Activated CD4-positive, alpha-beta T cell treated with anti-CD3 and anti-CD28 coated beads, Interleukin-2, amount 10 ng/mL, durations not matched to agents 24 days and 14 days (primary cell): Measurements from ENCODE around the gene MAGI1. TPM values are rescaled to one million over a fixed set of nuclear protein-coding genes. Genes with fewer than 3 reads are reported as not detected.

Experiments used
- DNase-seq: peaks from one replicate; pipeline ENCODE4 v3.0.0; 2022
- H3K27ac Mint-ChIP-seq: one replicate; pipeline ENCODE4 v1.8.0; 2022; ENCODE audit warnings: mild to moderate bottlenecking, mixed read lengths
- H3K27me3 Mint-ChIP-seq: one replicate; pipeline ENCODE4 v1.8.0; 2022; ENCODE audit warnings: mixed read lengths
- H3K36me3 Mint-ChIP-seq: one replicate; pipeline ENCODE4 v1.8.0; 2022; ENCODE audit warnings: low read depth, mild to moderate bottlenecking, mixed read lengths
- H3K4me1 Mint-ChIP-seq: one replicate; pipeline ENCODE4 v1.8.0; 2021; ENCODE audit warnings: mixed read lengths
- H3K4me3 Mint-ChIP-seq: one replicate; pipeline ENCODE4 v1.8.0; 2022; ENCODE audit warnings: mild to moderate bottlenecking, moderate library complexity, mixed read lengths
- H3K9me3 Mint-ChIP-seq: one replicate; pipeline ENCODE4 v1.8.0; 2021; ENCODE audit warnings: mixed read lengths
- intact Hi-C: fragments of 100-400 bp; cut with micrococcal nuclease; formaldehyde crosslinking; loops from one replicate; pipeline ENCODE4 v1.15.1; 2023
- total RNA-seq: library from RNA; stranded (reverse); gene quantifications from 2 replicates; pipeline ENCODE4 v1.2.3, GENCODE V29; 2022

MAGI1 gene
- total RNA-seq, 1 donor from 2014 or later: 2.0 TPM

- no peaks in the 10 kb centered on the region for H3K36me3 Mint-ChIP-seq
- H3K9me3 Mint-ChIP-seq: peaks cover 4% of the 10 kb centered on the region
- H3K4me1 Mint-ChIP-seq: no peaks in the 10 kb centered on the region
- H3K27me3 Mint-ChIP-seq: no peaks in the 10 kb centered on the region
- intact Hi-C loops: no loop called here
- H3K27ac Mint-ChIP-seq: no peak overlapping the region
- DNase-seq: no peak
- no peak overlapping the region for H3K4me3 Mint-ChIP-seq
Measured at GRCh38 chr3:65810302-65810701, 228.4 kb downstream of the MAGI1 start.

GRCh38 chr3:65809641-65810150, 229.0 kb downstream of the MAGI1 start:
- no peak overlapping the region for H3K27ac Mint-ChIP-seq
- H3K9me3 Mint-ChIP-seq: peaks cover 8% of the 10 kb centered on the region
- intact Hi-C loops: no loop called here
- no peak for DNase-seq
- H3K27me3 Mint-ChIP-seq: no peaks in the 10 kb centered on the region
- no peaks in the 10 kb centered on the region for H3K36me3 Mint-ChIP-seq
- no peaks in the 10 kb centered on the region for H3K4me1 Mint-ChIP-seq
- H3K4me3 Mint-ChIP-seq: no peak overlapping the region

GRCh38 chr3:65808824-65809223, 229.9 kb downstream of the MAGI1 start:
- Mint-ChIP-seq H3K9me3 (peaks cover 11% of the 10 kb centered on the region), H3K27ac (no peak overlapping the region), H3K27me3 (no peaks in the 10 kb centered on the region), H3K4me1 (no peaks in the 10 kb centered on the region), H3K36me3 (no peaks in the 10 kb centered on the region), H3K4me3 (no peak overlapping the region)
- intact Hi-C loops: no loop called here
- DNase-seq: no peak

GRCh38 chr3:65808407-65808806, 230.3 kb downstream of the MAGI1 start:
- Mint-ChIP-seq H3K36me3 (no peaks in the 10 kb centered on the region), H3K27ac (no peak overlapping the region), H3K27me3 (no peaks in the 10 kb centered on the region), H3K4me3 (no peak overlapping the region), H3K4me1 (no peaks in the 10 kb centered on the region), H3K9me3 (peaks cover 12% of the 10 kb centered on the region)
- intact Hi-C loops: no loop called here
- no peak for DNase-seq

GRCh38 chr3:65807225-65807624, 231.5 kb downstream of the MAGI1 start:
- Mint-ChIP-seq H3K27ac (no peak overlapping the region), H3K4me1 (no peaks in the 10 kb centered on the region), H3K9me3 (peaks cover 12% of the 10 kb centered on the region), H3K4me3 (no peak overlapping the region), H3K36me3 (no peaks in the 10 kb centered on the region), H3K27me3 (no peaks in the 10 kb centered on the region)
- no peak for DNase-seq
- intact Hi-C loops: no loop called here

- peaks cover 12% of the 10 kb centered on the region for H3K9me3 Mint-ChIP-seq
- H3K4me3 Mint-ChIP-seq: no peak overlapping the region
- H3K4me1 Mint-ChIP-seq: no peaks in the 10 kb centered on the region
- DNase-seq: no peak
- intact Hi-C loops: no loop called here
- no peaks in the 10 kb centered on the region for H3K27me3 Mint-ChIP-seq
- no peak overlapping the region for H3K27ac Mint-ChIP-seq
- no peaks in the 10 kb centered on the region for H3K36me3 Mint-ChIP-seq
Measured at GRCh38 chr3:65806600-65806999, 232.1 kb downstream of the MAGI1 start.

GRCh38 chr3:65796676-65797075, 242.0 kb downstream of the MAGI1 start:
- Mint-ChIP-seq H3K27ac (no peak overlapping the region), H3K4me3 (no peak overlapping the region), H3K36me3 (no peaks in the 10 kb centered on the region), H3K9me3 (no peaks in the 10 kb centered on the region), H3K4me1 (no peaks in the 10 kb centered on the region), H3K27me3 (no peaks in the 10 kb centered on the region)
- no peak for DNase-seq
- intact Hi-C loops: no loop called here

GRCh38 chr3:65795166-65795565, 243.6 kb downstream of the MAGI1 start:
- Mint-ChIP-seq H3K27me3 (no peaks in the 10 kb centered on the region), H3K4me3 (no peak overlapping the region), H3K27ac (no peak overlapping the region), H3K4me1 (no peaks in the 10 kb centered on the region), H3K36me3 (no peaks in the 10 kb centered on the region), H3K9me3 (no peaks in the 10 kb centered on the region)
- intact Hi-C loops: no loop called here
- DNase-seq: no peak

- no peak for DNase-seq
- no peaks in the 10 kb centered on the region for H3K9me3 Mint-ChIP-seq
Measured at GRCh38 chr3:65793495-65794200, 245.1 kb downstream of the MAGI1 start.

GRCh38 chr3:65788461-65788860, 250.3 kb downstream of the MAGI1 start:
- H3K4me3 Mint-ChIP-seq: no peak overlapping the region
- H3K27me3 Mint-ChIP-seq: no peaks in the 10 kb centered on the region
- no peaks in the 10 kb centered on the region for H3K4me1 Mint-ChIP-seq
- H3K27ac Mint-ChIP-seq: no peak overlapping the region
- no peaks in the 10 kb centered on the region for H3K36me3 Mint-ChIP-seq
- intact Hi-C loops: loop anchor here (10.0 kb wide), 1 partner anchor 1036 kb away; no protein-coding TSS in a partner anchor
- DNase-seq: no peak
- H3K9me3 Mint-ChIP-seq: no peaks in the 10 kb centered on the region

More at GRCh38 chr3:65793495-65794200, 245.1 kb downstream of the MAGI1 start:
- Mint-ChIP-seq H3K4me1 (no peaks in the 10 kb centered on the region), H3K4me3 (no peak overlapping the region), H3K27me3 (no peaks in the 10 kb centered on the region), H3K36me3 (no peaks in the 10 kb centered on the region), H3K27ac (no peak overlapping the region)
- intact Hi-C loops: no loop called here

- intact Hi-C loops: loop anchor here (10.0 kb wide), 1 partner anchor 1037 kb away; no protein-coding TSS in a partner anchor
Measured at GRCh38 chr3:65787827-65788226, 250.9 kb downstream of the MAGI1 start.

GRCh38 chr3:65787340-65787739, 251.4 kb downstream of the MAGI1 start:
- Mint-ChIP-seq H3K4me3 (no peak overlapping the region), H3K9me3 (no peaks in the 10 kb centered on the region), H3K27me3 (no peaks in the 10 kb centered on the region), H3K36me3 (no peaks in the 10 kb centered on the region), H3K4me1 (no peaks in the 10 kb centered on the region), H3K27ac (no peak overlapping the region)
- intact Hi-C loops: loop anchor here (10.0 kb wide), 1 partner anchor 1037 kb away; no protein-coding TSS in a partner anchor
- DNase-seq: no peak

More at GRCh38 chr3:65787827-65788226, 250.9 kb downstream of the MAGI1 start:
- Mint-ChIP-seq H3K4me1 (no peaks in the 10 kb centered on the region), H3K27me3 (no peaks in the 10 kb centered on the region), H3K4me3 (no peak overlapping the region), H3K36me3 (no peaks in the 10 kb centered on the region), H3K9me3 (no peaks in the 10 kb centered on the region), H3K27ac (no peak overlapping the region)
- DNase-seq: no peak

GRCh38 chr3:65786890-65787289, 251.8 kb downstream of the MAGI1 start:
- no peaks in the 10 kb centered on the region for H3K4me1 Mint-ChIP-seq
- no peak for DNase-seq
- no peaks in the 10 kb centered on the region for H3K36me3 Mint-ChIP-seq
- H3K4me3 Mint-ChIP-seq: no peak overlapping the region
- no peaks in the 10 kb centered on the region for H3K27me3 Mint-ChIP-seq
- no peak overlapping the region for H3K27ac Mint-ChIP-seq
- intact Hi-C loops: loop anchor here (10.0 kb wide), 1 partner anchor 1038 kb away; no protein-coding TSS in a partner anchor
- no peaks in the 10 kb centered on the region for H3K9me3 Mint-ChIP-seq

- Mint-ChIP-seq H3K27me3 (no peaks in the 10 kb centered on the region), H3K9me3 (no peaks in the 10 kb centered on the region), H3K36me3 (no peaks in the 10 kb centered on the region), H3K4me1 (no peaks in the 10 kb centered on the region), H3K27ac (no peak overlapping the region), H3K4me3 (no peak overlapping the region)
- DNase-seq: no peak
- intact Hi-C loops: loop anchor here (2.0 to 10.0 kb wide), 2 partner anchors 354 to 1040 kb away; no protein-coding TSS in a partner anchor
Measured at GRCh38 chr3:65785065-65785645, 253.6 kb downstream of the MAGI1 start.
